HG03095 (cell line): ENCODE data around the gene ZNF776.
"Not testable (repeated sequence)": the region's sequence is repeated elsewhere in the genome, so short reads cannot be mapped to it uniquely, and the experiment has no call there.

Experiments used
- ATAC-seq: cut with Tn5 transposase; IDR thresholded peaks from one replicate; pipeline ENCODE4 v1.9.1; 2021; ENCODE audit warnings: moderate library complexity; ENCODE audit not compliant: unreplicated experiment

The ZNF776 gene

GRCh38 chr19:57746580-57747471 is at the start of gene ZNF776:
TSS of gene ZNF776 (plus strand) at chr19:57746815. CDS start at chr19:57747059, 244 bp downstream.
- peak; percentile 95 for ATAC-seq

- ATAC-seq: no peak
Observed at GRCh38 chr19:57701625-57702024, 45.0 kb upstream of the ZNF776 start.

- ATAC-seq: no peak
Observed at GRCh38 chr19:57706346-57706745, 40.3 kb upstream of the ZNF776 start.

GRCh38 chr19:57708641-57709361 is 37.8 kb upstream of the ZNF776 start, which contains the start of gene ZNF154:
TSS of gene ZNF154 (minus strand) at chr19:57709204. CDS start at chr19:57708971, 233 bp downstream.
- no peak for ATAC-seq

GRCh38 chr19:57709616-57710015 is 37.0 kb upstream of the ZNF776 start:
- ATAC-seq: no peak

GRCh38 chr19:57712222-57712621 is 34.4 kb upstream of the ZNF776 start:
- no peak for ATAC-seq

GRCh38 chr19:57719424-57719823 is 27.2 kb upstream of the ZNF776 start:
- ATAC-seq: no peak

- ATAC-seq: no peak
Observed at GRCh38 chr19:57719901-57720519, 26.6 kb upstream of the ZNF776 start.

- ATAC-seq: no peak
Observed at GRCh38 chr19:57720878-57721277, 25.7 kb upstream of the ZNF776 start.

- not testable (repeated sequence) for ATAC-seq
Observed at GRCh38 chr19:57738320-57738719, 8.3 kb upstream of the ZNF776 start.

- ATAC-seq: not testable (repeated sequence)
Observed at GRCh38 chr19:57738770-57739169, 7.8 kb upstream of the ZNF776 start.

- ATAC-seq: no peak
Observed at GRCh38 chr19:57747472-57747807, 825 bp downstream of the ZNF776 start.

GRCh38 chr19:57748029-57748428 is 1.4 kb downstream of the ZNF776 start:
- no peak for ATAC-seq

- ATAC-seq: no peak
Observed at GRCh38 chr19:57754091-57754673, 7.6 kb downstream of the ZNF776 start.

GRCh38 chr19:57755031-57755430 is 8.4 kb downstream of the ZNF776 start:
- ATAC-seq: no peak

GRCh38 chr19:57757941-57758340 is 11.3 kb downstream of the ZNF776 start:
- ATAC-seq: no peak

- no peak for ATAC-seq
Observed at GRCh38 chr19:57759096-57759495, 12.5 kb downstream of the ZNF776 start.

GRCh38 chr19:57769345-57770131 is 22.9 kb downstream of the ZNF776 start, which contains the start of gene ZNF586:
TSS of gene ZNF586 (plus strand) at chr19:57769676. CDS start at chr19:57769843, 167 bp downstream.
- ATAC-seq: peak; percentile 95

GRCh38 chr19:57771417-57771816 is 24.8 kb downstream of the ZNF776 start:
- ATAC-seq: no peak

- ATAC-seq: no peak
Observed at GRCh38 chr19:57773488-57773887, 26.9 kb downstream of the ZNF776 start.
